ENCODE measurements around the gene TBC1D8. TPM values are rescaled to one million over a fixed set of nuclear protein-coding genes. Genes with fewer than 3 reads are reported as not detected.

The TBC1D8 gene
- total and polyA plus RNA-seq, 2 of the 13 experiments (the other 11 are each of a cell fraction or from before 2014, with no cell fraction given): 45.1 to 95.4 TPM

DNA sequence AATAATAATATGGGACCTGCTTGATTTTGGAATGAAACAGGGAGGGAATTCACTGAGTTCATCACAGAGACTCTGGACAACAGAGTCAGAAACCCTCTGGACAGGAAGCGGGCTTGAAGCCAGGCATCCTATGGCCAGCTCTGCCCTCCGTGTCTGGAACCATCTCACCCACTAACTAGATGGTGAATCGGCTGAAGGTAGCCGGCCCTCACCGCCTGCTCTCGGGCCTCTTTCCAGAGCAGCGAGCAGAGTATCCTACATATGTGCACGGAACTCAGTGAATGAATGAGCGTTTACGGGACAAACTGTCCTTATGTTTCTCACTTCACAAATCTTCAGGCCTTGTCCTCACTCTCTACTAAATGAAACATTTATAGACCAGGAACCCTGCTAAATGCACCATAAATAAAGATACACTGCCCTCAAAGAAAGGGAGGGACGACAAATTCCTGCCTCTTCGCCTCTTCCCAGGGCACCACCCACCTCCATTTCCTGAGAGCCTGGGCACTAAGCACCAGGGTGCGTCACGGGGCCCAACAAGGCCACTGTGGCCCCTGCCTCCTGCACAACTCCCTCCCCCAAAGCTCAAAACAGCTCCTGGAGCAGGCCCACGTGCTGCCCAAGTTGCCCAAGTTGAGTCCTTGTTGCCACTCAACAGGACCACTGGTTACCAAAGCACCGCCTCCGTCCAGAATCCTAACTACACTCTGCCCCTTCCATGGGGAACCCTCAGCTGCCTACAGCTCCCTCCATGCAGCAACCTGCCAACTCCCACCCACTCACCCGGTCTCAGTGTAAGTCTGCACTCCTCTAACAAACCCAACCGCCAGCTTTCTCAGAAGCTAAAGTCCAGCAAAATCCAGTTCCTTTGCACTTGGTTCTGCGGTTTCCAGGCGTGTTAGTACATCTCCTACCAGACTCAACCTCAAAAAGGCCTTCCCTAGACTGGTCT lies 1.7 kb downstream of the TBC1D8 start (continued):
- peak; percentile 27; the same call in 1 of the 2 replicates for TF ChIP-seq HNF4A (CRISPR knock-in tag; IDR thresholded peaks at IDR 0.05)
- TF ChIP-seq, protein P1, sequence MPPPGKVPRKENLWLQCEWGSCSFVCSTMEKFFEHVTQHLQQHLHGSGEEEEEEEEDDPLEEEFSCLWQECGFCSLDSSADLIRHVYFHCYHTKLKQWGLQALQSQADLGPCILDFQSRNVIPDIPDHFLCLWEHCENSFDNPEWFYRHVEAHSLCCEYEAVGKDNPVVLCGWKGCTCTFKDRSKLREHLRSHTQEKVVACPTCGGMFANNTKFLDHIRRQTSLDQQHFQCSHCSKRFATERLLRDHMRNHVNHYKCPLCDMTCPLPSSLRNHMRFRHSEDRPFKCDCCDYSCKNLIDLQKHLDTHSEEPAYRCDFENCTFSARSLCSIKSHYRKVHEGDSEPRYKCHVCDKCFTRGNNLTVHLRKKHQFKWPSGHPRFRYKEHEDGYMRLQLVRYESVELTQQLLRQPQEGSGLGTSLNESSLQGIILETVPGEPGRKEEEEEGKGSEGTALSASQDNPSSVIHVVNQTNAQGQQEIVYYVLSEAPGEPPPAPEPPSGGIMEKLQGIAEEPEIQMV (CRISPR knock-in tag; IDR thresholded peaks at IDR 0.05; ENCODE audit: low read depth): 0 out of 2 replicates have a peak, but pooled peaks have one; percentile 65
- no peak for TF ChIP-seq HMGA1 (CRISPR knock-in tag; conservative IDR thresholded peaks at IDR 0.05)
- TF ChIP-seq RFX5 (IDR thresholded peaks at IDR 0.05; ENCODE audit: low read depth, low read length): no peak
- TF ChIP-seq, protein P2, sequence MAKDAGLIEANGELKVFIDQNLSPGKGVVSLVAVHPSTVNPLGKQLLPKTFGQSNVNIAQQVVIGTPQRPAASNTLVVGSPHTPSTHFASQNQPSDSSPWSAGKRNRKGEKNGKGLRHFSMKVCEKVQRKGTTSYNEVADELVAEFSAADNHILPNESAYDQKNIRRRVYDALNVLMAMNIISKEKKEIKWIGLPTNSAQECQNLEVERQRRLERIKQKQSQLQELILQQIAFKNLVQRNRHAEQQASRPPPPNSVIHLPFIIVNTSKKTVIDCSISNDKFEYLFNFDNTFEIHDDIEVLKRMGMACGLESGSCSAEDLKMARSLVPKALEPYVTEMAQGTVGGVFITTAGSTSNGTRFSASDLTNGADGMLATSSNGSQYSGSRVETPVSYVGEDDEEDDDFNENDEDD (CRISPR knock-in tag; IDR thresholded peaks at IDR 0.05; ENCODE audit: borderline replicate concordance): no peak
- TF ChIP-seq, protein P3, sequence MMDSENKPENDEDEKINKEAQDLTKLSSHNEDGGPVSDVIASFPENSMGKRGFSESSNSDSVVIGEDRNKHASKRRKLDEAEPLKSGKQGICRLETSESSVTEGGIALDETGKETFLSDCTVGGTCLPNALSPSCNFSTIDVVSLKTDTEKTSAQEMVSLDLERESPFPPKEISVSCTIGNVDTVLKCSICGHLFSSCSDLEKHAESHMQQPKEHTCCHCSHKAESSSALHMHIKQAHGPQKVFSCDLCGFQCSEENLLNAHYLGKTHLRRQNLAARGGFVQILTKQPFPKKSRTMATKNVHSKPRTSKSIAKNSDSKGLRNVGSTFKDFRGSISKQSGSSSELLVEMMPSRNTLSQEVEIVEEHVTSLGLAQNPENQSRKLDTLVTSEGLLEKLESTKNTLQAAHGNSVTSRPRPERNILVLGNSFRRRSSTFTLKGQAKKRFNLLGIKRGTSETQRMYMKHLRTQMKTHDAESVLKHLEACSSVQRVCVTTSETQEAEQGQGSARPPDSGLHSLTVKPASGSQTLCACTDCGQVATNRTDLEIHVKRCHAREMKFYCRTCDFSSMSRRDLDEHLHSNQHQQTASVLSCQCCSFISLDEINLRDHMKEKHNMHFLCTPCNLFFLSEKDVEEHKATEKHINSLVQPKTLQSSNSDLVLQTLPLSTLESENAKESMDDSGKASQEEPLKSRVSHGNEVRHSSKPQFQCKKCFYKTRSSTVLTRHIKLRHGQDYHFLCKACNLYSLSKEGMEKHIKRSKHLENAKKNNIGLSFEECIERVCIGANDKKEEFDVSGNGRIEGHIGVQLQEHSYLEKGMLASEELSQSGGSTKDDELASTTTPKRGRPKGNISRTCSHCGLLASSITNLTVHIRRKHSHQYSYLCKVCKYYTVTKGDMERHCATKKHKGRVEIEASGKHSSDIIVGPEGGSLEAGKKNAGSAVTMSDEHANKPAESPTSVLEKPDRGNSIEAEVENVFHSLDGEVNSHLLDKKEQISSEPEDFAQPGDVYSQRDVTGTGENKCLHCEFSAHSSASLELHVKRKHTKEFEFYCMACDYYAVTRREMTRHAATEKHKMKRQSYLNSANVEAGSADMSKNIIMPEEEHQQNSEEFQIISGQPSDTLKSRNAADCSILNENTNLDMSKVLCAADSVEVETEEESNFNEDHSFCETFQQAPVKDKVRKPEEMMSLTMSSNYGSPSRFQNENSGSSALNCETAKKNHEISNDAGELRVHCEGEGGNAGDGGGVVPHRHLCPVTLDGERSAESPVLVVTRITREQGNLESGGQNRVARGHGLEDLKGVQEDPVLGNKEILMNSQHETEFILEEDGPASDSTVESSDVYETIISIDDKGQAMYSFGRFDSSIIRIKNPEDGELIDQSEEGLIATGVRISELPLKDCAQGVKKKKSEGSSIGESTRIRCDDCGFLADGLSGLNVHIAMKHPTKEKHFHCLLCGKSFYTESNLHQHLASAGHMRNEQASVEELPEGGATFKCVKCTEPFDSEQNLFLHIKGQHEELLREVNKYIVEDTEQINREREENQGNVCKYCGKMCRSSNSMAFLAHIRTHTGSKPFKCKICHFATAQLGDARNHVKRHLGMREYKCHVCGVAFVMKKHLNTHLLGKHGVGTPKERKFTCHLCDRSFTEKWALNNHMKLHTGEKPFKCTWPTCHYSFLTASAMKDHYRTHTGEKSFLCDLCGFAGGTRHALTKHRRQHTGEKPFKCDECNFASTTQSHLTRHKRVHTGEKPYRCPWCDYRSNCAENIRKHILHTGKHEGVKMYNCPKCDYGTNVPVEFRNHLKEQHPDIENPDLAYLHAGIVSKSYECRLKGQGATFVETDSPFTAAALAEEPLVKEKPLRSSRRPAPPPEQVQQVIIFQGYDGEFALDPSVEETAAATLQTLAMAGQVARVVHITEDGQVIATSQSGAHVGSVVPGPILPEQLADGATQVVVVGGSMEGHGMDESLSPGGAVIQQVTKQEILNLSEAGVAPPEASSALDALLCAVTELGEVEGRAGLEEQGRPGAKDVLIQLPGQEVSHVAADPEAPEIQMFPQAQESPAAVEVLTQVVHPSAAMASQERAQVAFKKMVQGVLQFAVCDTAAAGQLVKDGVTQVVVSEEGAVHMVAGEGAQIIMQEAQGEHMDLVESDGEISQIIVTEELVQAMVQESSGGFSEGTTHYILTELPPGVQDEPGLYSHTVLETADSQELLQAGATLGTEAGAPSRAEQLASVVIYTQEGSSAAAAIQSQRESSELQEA (CRISPR knock-in tag; IDR thresholded peaks at IDR 0.05; ENCODE audit: not compliant biosample characterization): no peak
- TF ChIP-seq, protein P4, sequence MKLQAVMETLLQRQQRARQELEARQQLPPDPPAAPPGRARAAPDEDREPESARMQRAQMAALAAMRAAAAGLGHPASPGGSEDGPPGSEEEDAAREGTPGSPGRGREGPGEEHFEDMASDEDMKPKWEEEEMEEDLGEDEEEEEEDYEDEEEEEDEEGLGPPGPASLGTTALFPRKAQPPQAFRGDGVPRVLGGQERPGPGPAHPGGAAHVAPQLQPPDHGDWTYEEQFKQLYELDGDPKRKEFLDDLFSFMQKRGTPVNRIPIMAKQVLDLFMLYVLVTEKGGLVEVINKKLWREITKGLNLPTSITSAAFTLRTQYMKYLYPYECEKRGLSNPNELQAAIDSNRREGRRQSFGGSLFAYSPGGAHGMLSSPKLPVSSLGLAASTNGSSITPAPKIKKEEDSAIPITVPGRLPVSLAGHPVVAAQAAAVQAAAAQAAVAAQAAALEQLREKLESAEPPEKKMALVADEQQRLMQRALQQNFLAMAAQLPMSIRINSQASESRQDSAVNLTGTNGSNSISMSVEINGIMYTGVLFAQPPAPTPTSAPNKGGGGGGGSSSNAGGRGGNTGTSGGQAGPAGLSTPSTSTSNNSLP (IDR thresholded peaks at IDR 0.05; ENCODE audit: low read depth, low read length): no peak
- no peak for TF ChIP-seq ZNF558 (CRISPR knock-in tag; IDR thresholded peaks at IDR 0.05; ENCODE audit: borderline replicate concordance)
- TF ChIP-seq, protein P5, sequence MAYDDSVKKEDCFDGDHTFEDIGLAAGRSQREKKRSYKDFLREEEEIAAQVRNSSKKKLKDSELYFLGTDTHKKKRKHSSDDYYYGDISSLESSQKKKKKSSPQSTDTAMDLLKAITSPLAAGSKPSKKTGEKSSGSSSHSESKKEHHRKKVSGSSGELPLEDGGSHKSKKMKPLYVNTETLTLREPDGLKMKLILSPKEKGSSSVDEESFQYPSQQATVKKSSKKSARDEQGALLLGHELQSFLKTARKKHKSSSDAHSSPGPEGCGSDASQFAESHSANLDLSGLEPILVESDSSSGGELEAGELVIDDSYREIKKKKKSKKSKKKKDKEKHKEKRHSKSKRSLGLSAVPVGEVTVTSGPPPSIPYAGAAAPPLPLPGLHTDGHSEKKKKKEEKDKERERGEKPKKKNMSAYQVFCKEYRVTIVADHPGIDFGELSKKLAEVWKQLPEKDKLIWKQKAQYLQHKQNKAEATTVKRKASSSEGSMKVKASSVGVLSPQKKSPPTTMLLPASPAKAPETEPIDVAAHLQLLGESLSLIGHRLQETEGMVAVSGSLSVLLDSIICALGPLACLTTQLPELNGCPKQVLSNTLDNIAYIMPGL (CRISPR knock-in tag; IDR thresholded peaks at IDR 0.05; ENCODE audit: borderline replicate concordance in 1 of 2, low read depth in 1 of 2): peak; percentile 6 to 50; a peak in 3 of 4 replicates

Data from HepG2 (cell line).